Adrenal gland (tissue), 12 donors: Measurements from ENCODE around the gene PGD. TPM values are rescaled to one million over a fixed set of nuclear protein-coding genes. Genes with fewer than 3 reads are reported as not detected.

ENCODE experiments used
- DNase-seq, 7 donors: peaks; one replicate each; pipeline ENCODE4 v3.0.0-alpha.2; 2019 to 2020
- H3K27ac ChIP-seq, 5 donors: fragments of 200-600 bp; sonication (generic) in 4 of 5; 1 replicate in 3 of 5; 2 replicates in 2 of 5; pipeline versions ENCODE4 v1.5.1 to v1.8.0; 2016 to 2020; ENCODE audit warnings: mild to moderate bottlenecking in 1 of 5
- H3K27me3 ChIP-seq: fragments of 200-600 bp; 2 replicates; pipeline ENCODE4 v1.8.0; 2021
- H3K36me3 ChIP-seq, 2 donors: fragments of 200-600 bp; replicated peaks in 1 of 2; 1 replicate in 1 of 2; 2 replicates in 1 of 2; pipeline versions ENCODE4 v1.5.1 to v1.8.0; 2018 to 2022
- H3K4me1 ChIP-seq, 2 donors: fragments of 200-600 bp; replicated peaks in 1 of 2; 1 replicate in 1 of 2; 2 replicates in 1 of 2; pipeline versions ENCODE4 v1.5.1 to v1.8.0; 2018 to 2021
- H3K4me3 ChIP-seq, 4 donors: fragments of 200-600 bp; sonication (generic) in 3 of 4; one replicate each; pipeline ENCODE4 v1.5.1; 2016 to 2018
- H3K9me3 ChIP-seq, 3 donors: fragments of 200-600 bp; sonication (generic) in 1 of 3; replicated peaks in 1 of 3; 1 replicate in 2 of 3; 2 replicates in 1 of 3; pipeline versions ENCODE4 v1.5.1 to v1.8.0; 2016 to 2021
- POLR2A ChIP-seq, 2 donors: fragments of 450-650 bp; IDR thresholded peaks; one replicate each; pipeline ENCODE4 v1.6.1; 2017; ENCODE audit warnings: antibody characterized with exemption in 2 of 2, mild to moderate bottlenecking in 2 of 2, moderate library complexity in 1 of 2
- WGBS, 4 donors: extraction: QIAGEN DNeasy Blood & Tissue Kit in 2 of 4; methylation state at CpG; one replicate each; pipeline versions ENCODE4 v1.1.5 to v1.1.7; 2013 to 2017; 5-methylcytosine and 5-hydroxymethylcytosine counted together
- intact Hi-C, 2 donors: fragments of 100-400 bp; cut with DNase I; formaldehyde crosslinking; loops; one replicate each; pipeline versions ENCODE4 v1.14.1 to v1.15.0; 2022 to 2023
- polyA plus RNA-seq, 3 donors: library from polyadenylated mRNA; stranded (reverse); fragments of 200-250 nt in 2 of 3; fragments of 350-450 nt in 1 of 3; fragmentation: Illumina TruSeq in 1 of 3; extraction: RNeasy Lipid Tissue Mini Kit (QIAGEN cat#74804) in 1 of 3; gene quantifications; one replicate each; pipeline ENCODE4 v1.2.3, GENCODE V29; 2013 to 2014
- total RNA-seq, 9 donors: library from RNA; depleted of rRNA in 4 of 9; stranded (reverse); fragments of >200 nt in 4 of 9; fragments of 120-200 nt in 1 of 9; fragmentation: NEBNext Ultra II Directional in 1 of 9; extraction: Animal tissue kit (Norgen Biotek cat#: 25700) in 1 of 9; gene quantifications; one replicate each; pipeline versions ENCODE4 v1.1.0 to v1.2.4, GENCODE V29; 2013 to 2023
- TF ChIP-seq, protein P1 (sequence below), 6 experiments: fragments of 450-650 bp in 4 of 6; fragments of 200-600 bp in 2 of 6; sonication (generic) in 1 of 6; IDR thresholded peaks; 1 replicate in 5 of 6; 2 replicates in 1 of 6; pipeline versions ENCODE4 v1.5.1 to v1.8.0; 2016 to 2021; ENCODE audit warnings: antibody characterized with exemption in 6 of 6, mild to moderate bottlenecking in 2 of 6, moderate library complexity in 1 of 6
- donor health status: healthy with polysubstance abuse.
- donor health status: Bipolar disorder and iron deficiency.
- donor health status: DM: yes; HTN: yes; CAD: no.
- donor health status: DM: no; HTN: no; CAD: no.
- donor health status: DM: no; HTN: no; CAD: no.
- donor health status: DM: yes; HTN: yes; CAD: no.

PGD gene
- total and polyA plus RNA-seq, 12 donors, result 32.2 to 170 (median 84.6) TPM

DNA sequence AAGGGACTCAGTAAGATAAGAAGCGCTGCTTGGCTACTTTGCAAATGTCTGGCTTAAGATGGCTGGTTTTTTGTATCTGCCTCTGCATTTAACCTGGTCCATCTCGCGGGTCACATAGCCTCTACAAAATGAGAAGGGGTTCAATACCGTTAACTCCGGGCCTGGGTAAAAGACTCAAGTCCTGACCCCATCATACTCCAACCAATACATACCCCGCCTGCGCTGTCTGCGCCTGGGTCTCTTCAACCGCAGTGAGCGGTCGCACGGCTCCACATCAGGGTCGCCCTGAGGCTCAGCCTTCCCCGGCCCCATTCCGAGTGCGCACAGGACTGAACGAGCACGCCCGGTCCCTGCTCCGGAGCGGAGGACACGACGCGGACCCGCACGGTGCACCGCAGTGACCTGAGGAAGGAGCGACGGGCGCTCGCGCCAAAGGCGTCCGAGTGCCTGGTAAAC lies 558 bp upstream of the PGD start:
- Histone ChIP-seq H3K9me3 (no peaks in the 10 kb centered on the region), H3K4me1 (peaks cover 0 to 27% of the 10 kb centered on the region in 2 donors), H3K27me3 (no peaks in the 10 kb centered on the region), H3K27ac (peak overlapping the region; percentile 4 to 95 (median 70)), H3K4me3 (peak overlapping the region; percentile 5 to 86 (median 54)), H3K36me3 (peaks cover 0 to 16% of the 10 kb centered on the region in 2 donors)
- intact Hi-C loops, result no loop called here
- 0 to 3% (median 0%) methylated on average over 12 to 34 of the region's 34 CpGs for WGBS, 4 donors
- TF ChIP-seq, protein P1, sequence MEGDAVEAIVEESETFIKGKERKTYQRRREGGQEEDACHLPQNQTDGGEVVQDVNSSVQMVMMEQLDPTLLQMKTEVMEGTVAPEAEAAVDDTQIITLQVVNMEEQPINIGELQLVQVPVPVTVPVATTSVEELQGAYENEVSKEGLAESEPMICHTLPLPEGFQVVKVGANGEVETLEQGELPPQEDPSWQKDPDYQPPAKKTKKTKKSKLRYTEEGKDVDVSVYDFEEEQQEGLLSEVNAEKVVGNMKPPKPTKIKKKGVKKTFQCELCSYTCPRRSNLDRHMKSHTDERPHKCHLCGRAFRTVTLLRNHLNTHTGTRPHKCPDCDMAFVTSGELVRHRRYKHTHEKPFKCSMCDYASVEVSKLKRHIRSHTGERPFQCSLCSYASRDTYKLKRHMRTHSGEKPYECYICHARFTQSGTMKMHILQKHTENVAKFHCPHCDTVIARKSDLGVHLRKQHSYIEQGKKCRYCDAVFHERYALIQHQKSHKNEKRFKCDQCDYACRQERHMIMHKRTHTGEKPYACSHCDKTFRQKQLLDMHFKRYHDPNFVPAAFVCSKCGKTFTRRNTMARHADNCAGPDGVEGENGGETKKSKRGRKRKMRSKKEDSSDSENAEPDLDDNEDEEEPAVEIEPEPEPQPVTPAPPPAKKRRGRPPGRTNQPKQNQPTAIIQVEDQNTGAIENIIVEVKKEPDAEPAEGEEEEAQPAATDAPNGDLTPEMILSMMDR (IDR thresholded peaks at IDR 0.05), result no peak
- DNase-seq, result no peak

DNA sequence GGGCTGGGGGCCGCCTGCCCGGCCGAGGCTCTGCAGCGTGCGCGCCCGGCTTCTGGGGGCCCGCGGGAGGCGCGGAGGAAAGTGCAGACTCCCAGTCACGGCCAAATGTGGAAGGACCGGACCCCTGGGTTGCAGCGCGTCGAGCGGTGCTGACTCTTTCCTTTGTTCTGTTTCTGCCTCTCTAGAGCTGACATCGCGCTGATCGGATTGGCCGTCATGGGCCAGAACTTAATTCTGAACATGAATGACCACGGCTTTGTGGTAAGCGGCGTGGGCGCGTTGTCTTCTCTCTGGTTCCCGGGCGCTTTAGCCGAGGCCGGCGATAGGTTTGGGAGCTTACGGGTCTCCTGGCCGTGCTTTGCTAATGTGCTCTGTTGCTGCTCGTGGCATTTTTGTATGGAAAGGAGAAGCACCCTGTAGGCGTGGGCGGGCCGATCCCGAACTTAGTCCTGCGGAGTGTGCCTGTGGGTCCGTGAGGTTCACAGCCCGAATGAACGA lies 629 bp downstream of the PGD start:
- Histone ChIP-seq H3K9me3 (no peaks in the 10 kb centered on the region), H3K4me3 (peak overlapping the region; percentile 43 to 86 (median 53)), H3K27me3 (no peaks in the 10 kb centered on the region), H3K27ac (peak overlapping the region; percentile 69 to 95 (median 87)), H3K4me1 (peaks cover 0 to 27% of the 10 kb centered on the region in 2 donors), H3K36me3 (peaks cover 0 to 28% of the 10 kb centered on the region in 2 donors)
- 1% methylated on average over 11 to 42 of the region's 42 CpGs for WGBS, 4 donors
- DNase-seq, result peak in 5 of 7 donors; percentile 36 to 63 (median 45)
- intact Hi-C loops, result no loop called here
- TF ChIP-seq, protein P1 (IDR thresholded peaks at IDR 0.05), result no peak
- peak in 1 of 2 donors; percentile 5 for TF ChIP-seq POLR2A (IDR thresholded peaks at IDR 0.05)

DNA sequence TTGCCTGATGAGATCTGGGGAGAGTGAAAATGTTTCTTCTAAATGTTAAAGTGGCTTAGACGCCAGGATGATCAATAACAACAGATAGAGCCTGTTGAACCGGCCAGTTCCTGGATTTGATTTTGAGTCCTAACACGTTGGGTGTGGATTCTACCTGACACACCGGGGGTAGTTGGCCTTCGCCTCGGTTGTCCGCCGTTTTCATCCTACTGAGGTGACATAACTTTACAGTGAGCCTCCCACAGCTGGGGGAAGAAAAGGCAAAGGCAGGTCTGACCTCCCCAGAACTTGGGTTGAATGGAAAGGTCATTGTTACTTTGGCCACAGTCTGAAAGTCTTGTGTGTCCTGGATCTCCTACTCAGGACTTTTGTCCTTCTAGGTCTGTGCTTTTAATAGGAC lies 1.1 kb downstream of the PGD start:
- H3K4me3 ChIP-seq, result peak overlapping the region in 2 of 4 donors; percentile 43 to 86
- H3K27me3 ChIP-seq, result no peaks in the 10 kb centered on the region
- intact Hi-C loops, result no loop called here
- H3K27ac ChIP-seq, result peak overlapping the region in 4 of 5 donors; percentile 80 to 95 (median 87)
- H3K36me3 ChIP-seq, result peaks cover 0 to 33% of the 10 kb centered on the region in 2 donors
- peaks cover 0 to 27% of the 10 kb centered on the region in 2 donors for H3K4me1 ChIP-seq
- TF ChIP-seq, protein P1 (IDR thresholded peaks at IDR 0.05), result no peak
- no peak for TF ChIP-seq POLR2A (IDR thresholded peaks at IDR 0.05)
- no peak for DNase-seq
- 50 to 66% (median 59%) methylated on average over 8 of the region's 8 CpGs for WGBS, 4 donors
- no peaks in the 10 kb centered on the region for H3K9me3 ChIP-seq

DNA sequence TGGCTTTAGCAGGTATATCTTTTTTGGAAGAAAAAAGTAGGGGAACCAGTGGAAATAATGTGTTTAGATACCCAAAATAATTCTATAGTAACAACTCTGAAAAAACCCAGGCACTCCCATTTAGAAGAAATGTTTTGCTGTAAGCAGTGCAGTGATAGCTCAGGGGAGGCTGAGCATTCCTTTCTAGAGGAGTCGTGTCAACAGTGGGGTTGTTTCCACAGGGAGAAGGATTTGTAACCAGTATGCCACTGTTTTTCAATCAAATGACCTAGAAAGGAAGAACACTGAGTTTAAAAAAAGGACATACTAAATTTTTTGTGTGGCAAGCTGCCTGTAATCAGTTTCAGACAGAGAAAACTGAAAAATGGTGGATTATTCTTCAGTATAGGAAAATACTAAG lies 2.4 kb downstream of the PGD start:
- H3K27me3 ChIP-seq, result no peaks in the 10 kb centered on the region
- H3K4me1 ChIP-seq, result peaks cover 0 to 27% of the 10 kb centered on the region in 2 donors
- H3K9me3 ChIP-seq, result no peaks in the 10 kb centered on the region
- WGBS, 4 donors, result 64 to 85% (median 70%) methylated on average over 1 of the region's 1 CpG
- TF ChIP-seq POLR2A (IDR thresholded peaks at IDR 0.05), result no peak
- TF ChIP-seq, protein P1 (IDR thresholded peaks at IDR 0.05), result no peak
- no peak for DNase-seq
- no peak overlapping the region for H3K4me3 ChIP-seq
- intact Hi-C loops, result no loop called here
- peaks cover 0 to 46% of the 10 kb centered on the region in 2 donors for H3K36me3 ChIP-seq
- no peak overlapping the region for H3K27ac ChIP-seq
